AG04450 (cell line): ENCODE measurements around the gene ZNF107. TPM values are rescaled to one million over a fixed set of nuclear protein-coding genes. Genes with fewer than 3 reads are reported as not detected.

Source experiments
- CTCF ChIA-PET: fragments of 300-600, 350-600 bp; formaldehyde crosslinking; extraction: SDS; loops from one replicate; lab custom pipeline; 2022; ENCODE audit warnings: antibody characterized with exemption, inconsistent platforms; lab: Charles Lee
- POLR2A ChIA-PET: fragments of 350-600 bp; formaldehyde crosslinking; extraction: SDS; loops from one replicate; lab custom pipeline; 2021; ENCODE audit warnings: antibody characterized with exemption, inconsistent platforms; lab: Yijun Ruan, JAX
- DNase-seq: peaks from one replicate; pipeline ENCODE4 v3.0.0-alpha.2; 2011; ENCODE audit warnings: low read depth, low spot score
- H3K27ac ChIP-seq: one replicate; pipeline ENCODE4 v1.5.1; 2012; ENCODE audit warnings: low read depth, low read length, control low read depth
- H3K27me3 ChIP-seq: one replicate; pipeline ENCODE4 v1.6.0; 2012; ENCODE audit warnings: low read length; ENCODE audit not compliant: control insufficient read depth, insufficient read depth
- H3K4me3 ChIP-seq: 2 replicates; pipeline ENCODE4 v1.5.1; 2011; ENCODE audit warnings: mild to moderate bottlenecking, low read depth, low read length, control low read depth
- H3K9me3 ChIP-seq: 2 replicates; pipeline ENCODE4 v1.5.1; 2012; ENCODE audit warnings: low read length; ENCODE audit not compliant: control insufficient read depth, insufficient read depth
- polyA plus RNA-seq: library from polyadenylated mRNA; depleted of rRNA; stranded (reverse); fragments of >200 nt; gene quantifications from 2 replicates; pipeline ENCODE4 v1.2.3, GENCODE V29; 2011
- TF ChIP-seq, protein P1 (sequence below): IDR thresholded peaks from 2 replicates; pipeline ENCODE4 v1.5.1; 2011; ENCODE audit warnings: low read depth, low read length, control low read depth, inconsistent platforms

Gene ZNF107
- polyA plus RNA-seq, 1 experiment, result 3.2 TPM

DNA sequence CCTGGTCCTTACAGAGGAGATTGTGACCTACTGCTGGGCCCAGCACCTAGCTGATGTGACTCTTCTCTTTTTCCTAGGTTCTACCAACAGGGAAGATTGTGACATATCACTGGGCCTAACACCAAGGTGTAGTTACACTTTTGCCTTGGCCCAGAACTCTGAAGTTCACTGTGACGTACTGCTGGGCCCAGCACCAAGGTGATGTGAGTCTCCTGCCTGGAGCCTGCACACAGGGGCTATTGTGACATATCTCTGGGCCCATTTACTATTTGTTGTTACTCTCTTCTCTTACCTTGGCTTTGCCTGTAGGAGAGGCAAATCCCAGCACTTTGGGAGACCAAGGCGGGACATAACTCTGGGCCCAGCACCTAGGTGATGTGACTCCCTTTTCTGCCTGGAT lies 23.1 kb upstream of the ZNF107 start:
- no peaks in the 10 kb centered on the region for H3K27me3 ChIP-seq
- H3K4me3 ChIP-seq, result no peak overlapping the region
- no peaks in the 10 kb centered on the region for H3K9me3 ChIP-seq
- no peak overlapping the region for H3K27ac ChIP-seq
- TF ChIP-seq, protein P1, sequence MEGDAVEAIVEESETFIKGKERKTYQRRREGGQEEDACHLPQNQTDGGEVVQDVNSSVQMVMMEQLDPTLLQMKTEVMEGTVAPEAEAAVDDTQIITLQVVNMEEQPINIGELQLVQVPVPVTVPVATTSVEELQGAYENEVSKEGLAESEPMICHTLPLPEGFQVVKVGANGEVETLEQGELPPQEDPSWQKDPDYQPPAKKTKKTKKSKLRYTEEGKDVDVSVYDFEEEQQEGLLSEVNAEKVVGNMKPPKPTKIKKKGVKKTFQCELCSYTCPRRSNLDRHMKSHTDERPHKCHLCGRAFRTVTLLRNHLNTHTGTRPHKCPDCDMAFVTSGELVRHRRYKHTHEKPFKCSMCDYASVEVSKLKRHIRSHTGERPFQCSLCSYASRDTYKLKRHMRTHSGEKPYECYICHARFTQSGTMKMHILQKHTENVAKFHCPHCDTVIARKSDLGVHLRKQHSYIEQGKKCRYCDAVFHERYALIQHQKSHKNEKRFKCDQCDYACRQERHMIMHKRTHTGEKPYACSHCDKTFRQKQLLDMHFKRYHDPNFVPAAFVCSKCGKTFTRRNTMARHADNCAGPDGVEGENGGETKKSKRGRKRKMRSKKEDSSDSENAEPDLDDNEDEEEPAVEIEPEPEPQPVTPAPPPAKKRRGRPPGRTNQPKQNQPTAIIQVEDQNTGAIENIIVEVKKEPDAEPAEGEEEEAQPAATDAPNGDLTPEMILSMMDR, result no peak
- ChIA-PET CTCF (no interaction called here), POLR2A (no interaction called here)
- no peak for DNase-seq

DNA sequence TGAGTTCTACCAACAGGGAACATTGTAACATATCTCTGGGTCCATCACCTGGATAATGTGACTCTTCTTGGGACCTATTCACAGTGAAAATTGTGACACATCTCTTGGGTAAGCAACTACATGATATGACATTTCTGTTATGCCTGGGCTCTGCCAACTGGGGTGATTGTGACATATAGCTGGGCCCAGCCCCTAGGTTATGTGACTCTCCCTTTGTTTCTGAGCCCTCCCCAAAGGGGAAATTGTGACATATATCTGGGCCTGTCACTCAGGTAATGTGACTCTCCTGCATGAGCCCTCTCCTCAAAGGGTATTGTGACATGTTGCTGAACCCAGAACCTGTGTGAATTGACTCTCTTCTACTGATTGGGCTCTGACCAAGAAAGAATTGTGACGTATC lies 22.4 kb upstream of the ZNF107 start:
- H3K27me3 ChIP-seq, result no peaks in the 10 kb centered on the region
- H3K27ac ChIP-seq, result no peak overlapping the region
- H3K4me3 ChIP-seq, result no peak overlapping the region
- ChIA-PET POLR2A (no interaction called here), CTCF (no interaction called here)
- TF ChIP-seq, protein P1, result no peak
- no peaks in the 10 kb centered on the region for H3K9me3 ChIP-seq
- DNase-seq, result no peak

DNA sequence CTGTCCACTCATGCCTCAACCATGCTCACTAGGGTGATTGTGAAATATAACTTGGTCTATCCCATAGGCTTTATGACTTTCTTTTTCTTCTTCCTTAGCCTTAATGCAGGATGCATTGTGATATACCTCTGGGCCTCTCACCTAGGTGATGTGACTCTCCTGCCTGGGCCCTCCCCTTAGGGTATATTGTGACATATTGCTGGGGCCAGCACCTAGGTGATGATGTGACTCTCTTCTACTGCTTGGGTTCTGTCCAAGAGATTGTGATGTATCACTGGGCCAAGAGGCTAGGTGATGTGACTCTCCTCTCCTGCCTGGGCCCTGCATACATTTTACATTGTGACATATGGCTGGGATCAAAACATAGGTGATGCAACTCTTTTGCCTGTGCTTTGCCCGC lies 14.7 kb upstream of the ZNF107 start:
- CTCF ChIA-PET, result no interaction called here
- Histone ChIP-seq H3K27ac (no peak overlapping the region), H3K9me3 (peaks cover 7% of the 10 kb centered on the region; the same call in 1 of the 2 replicates)

DNA sequence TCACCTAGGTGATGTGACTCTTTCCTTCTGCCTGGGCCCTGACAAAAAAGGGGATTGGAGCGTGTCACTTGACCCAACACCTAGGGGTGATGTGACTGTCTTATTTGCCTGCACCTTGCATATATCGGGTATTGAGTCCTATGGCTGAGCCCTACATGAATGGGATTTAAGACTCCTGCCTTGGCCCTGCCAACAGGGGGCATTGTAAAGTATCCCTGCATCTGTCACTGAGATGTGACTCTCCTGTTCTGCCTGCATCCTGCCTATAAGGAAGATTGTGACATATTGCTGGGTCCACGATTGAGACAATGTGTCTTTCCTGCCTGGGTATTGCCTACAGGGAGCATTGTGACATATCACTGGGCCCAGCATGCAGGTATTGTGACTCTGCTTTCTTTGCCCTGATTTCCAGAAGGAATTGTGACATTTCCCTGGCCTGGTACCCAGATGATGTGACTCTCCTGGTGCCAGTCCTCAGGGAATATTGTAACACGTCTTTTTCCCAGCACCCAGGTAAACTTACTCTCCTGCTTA lies 14.2 kb upstream of the ZNF107 start:
- ChIA-PET CTCF (no interaction called here), POLR2A (no interaction called here)
- Histone ChIP-seq H3K9me3 (peaks cover 7% of the 10 kb centered on the region; the same call in 1 of the 2 replicates), H3K27ac (no peak overlapping the region), H3K4me3 (no peak overlapping the region), H3K27me3 (no peaks in the 10 kb centered on the region)
- no peak for DNase-seq
- TF ChIP-seq, protein P1, result no peak

More for the DNA sequence above, 14.7 kb upstream of the ZNF107 start:
- TF ChIP-seq, protein P1, result no peak
- Histone ChIP-seq H3K27me3 (no peaks in the 10 kb centered on the region), H3K4me3 (no peak overlapping the region)
- POLR2A ChIA-PET, result no interaction called here
- DNase-seq, result no peak

DNA sequence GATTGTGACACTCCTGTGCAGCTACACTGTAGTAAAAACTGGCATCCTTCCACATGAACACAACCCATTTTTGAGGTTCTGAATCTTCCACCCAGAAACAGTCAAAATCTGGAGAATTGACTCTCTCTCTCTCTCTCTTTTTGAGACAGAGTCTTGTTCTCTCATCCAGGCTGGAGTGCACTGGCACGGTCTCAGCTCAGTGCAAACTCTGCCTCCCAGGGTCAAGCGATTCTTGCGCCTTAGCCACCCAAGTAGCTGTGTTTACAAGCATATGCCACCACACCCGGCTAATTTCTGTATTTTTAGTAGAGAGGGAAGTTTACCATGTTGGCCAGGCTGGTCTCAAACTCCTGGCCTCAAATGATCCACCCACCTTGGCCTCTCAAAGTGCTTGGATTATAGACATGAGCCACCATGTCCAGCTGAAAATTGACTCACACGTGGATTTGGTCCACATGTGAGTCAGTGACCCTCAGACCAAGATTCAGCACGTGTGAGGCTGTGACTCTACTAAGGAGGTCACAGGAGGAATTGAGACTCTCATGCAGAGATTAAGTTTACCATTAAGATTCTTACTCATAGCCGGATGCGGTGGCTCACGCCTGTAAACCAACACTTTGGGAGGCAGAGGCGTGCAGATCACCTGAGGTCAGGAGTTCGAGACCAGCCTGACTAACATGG lies 12.1 kb upstream of the ZNF107 start:
- TF ChIP-seq, protein P1, result no peak
- peaks cover 7% of the 10 kb centered on the region; the same call in 1 of the 2 replicates for H3K9me3 ChIP-seq
- no peak for DNase-seq
- POLR2A ChIA-PET, result no interaction called here
- no peaks in the 10 kb centered on the region for H3K27me3 ChIP-seq
- CTCF ChIA-PET, result no interaction called here
- H3K4me3 ChIP-seq, result no peak overlapping the region
- H3K27ac ChIP-seq, result no peak overlapping the region
